ENCODE results near the gene FHL2.

DNA sequence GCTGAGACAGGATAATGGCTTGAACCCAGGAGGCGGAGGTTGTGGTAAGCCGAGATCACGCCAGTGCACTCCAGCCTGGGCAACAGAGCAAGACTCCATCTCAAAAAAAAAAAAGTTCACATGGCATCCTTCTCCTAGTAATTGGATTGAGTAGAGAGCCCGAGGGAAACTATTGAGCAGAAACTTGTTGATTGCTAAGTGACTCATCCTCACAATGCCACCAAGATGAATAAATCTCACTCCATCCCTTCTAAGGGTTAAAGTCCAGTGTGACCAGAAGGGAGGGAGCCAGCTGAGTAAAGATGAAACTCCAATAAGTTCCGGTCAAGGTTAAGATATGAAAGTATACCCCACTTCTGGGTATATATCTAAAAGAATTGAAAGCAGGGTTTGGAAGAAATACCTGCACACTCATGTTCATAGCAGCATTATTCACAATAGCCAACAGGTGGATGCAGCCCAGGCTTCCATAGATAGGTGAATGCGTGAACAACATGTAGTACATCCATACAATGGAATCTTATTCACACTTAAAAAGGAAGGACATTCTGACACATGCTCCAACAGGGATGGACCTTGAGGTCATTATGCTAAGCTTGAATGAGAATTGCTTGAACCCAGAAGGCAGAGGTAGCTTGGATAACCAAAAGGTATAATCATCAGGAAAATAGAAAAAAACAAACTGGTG lies 13.0 kb upstream of the FHL2 start:
- TF ChIP-seq, protein P1, sequence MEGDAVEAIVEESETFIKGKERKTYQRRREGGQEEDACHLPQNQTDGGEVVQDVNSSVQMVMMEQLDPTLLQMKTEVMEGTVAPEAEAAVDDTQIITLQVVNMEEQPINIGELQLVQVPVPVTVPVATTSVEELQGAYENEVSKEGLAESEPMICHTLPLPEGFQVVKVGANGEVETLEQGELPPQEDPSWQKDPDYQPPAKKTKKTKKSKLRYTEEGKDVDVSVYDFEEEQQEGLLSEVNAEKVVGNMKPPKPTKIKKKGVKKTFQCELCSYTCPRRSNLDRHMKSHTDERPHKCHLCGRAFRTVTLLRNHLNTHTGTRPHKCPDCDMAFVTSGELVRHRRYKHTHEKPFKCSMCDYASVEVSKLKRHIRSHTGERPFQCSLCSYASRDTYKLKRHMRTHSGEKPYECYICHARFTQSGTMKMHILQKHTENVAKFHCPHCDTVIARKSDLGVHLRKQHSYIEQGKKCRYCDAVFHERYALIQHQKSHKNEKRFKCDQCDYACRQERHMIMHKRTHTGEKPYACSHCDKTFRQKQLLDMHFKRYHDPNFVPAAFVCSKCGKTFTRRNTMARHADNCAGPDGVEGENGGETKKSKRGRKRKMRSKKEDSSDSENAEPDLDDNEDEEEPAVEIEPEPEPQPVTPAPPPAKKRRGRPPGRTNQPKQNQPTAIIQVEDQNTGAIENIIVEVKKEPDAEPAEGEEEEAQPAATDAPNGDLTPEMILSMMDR (IDR thresholded peaks at IDR 0.05) = no peak
- TF ChIP-seq POLR2A (IDR thresholded peaks at IDR 0.05) = no peak

Measured in thyroid gland (tissue), 4 donors.